GM13977 (cell line): ENCODE data around the gene C19orf25.
"Not testable (repeated sequence)": the region's sequence is repeated elsewhere in the genome, so short reads cannot be mapped to it uniquely, and the experiment has no call there.

ENCODE experiments used
- DNase-seq: peaks from one replicate; pipeline ENCODE4 v3.0.0; 2012; ENCODE audit warnings: low spot score
- in situ Hi-C: fragments of 300-500 bp; cut with MboI; formaldehyde crosslinking; loops from one replicate; pipeline ENCODE4 v1.12.0; 2022; ENCODE audit warnings: low sequenced_read_pairs, low pct_unique_long_range_greater_than_20kb, mixed read lengths, inconsistent platforms; ENCODE audit not compliant: unreplicated experiment
- TF ChIP-seq, protein P1 (sequence below): IDR thresholded peaks from 2 replicates; pipeline ENCODE4 v1.5.1; 2012; ENCODE audit warnings: mild to moderate bottlenecking, control low read depth; ENCODE audit not compliant: insufficient read depth; ENCODE audit errors: extremely low read depth, missing control alignments

Gene C19orf25

DNA sequence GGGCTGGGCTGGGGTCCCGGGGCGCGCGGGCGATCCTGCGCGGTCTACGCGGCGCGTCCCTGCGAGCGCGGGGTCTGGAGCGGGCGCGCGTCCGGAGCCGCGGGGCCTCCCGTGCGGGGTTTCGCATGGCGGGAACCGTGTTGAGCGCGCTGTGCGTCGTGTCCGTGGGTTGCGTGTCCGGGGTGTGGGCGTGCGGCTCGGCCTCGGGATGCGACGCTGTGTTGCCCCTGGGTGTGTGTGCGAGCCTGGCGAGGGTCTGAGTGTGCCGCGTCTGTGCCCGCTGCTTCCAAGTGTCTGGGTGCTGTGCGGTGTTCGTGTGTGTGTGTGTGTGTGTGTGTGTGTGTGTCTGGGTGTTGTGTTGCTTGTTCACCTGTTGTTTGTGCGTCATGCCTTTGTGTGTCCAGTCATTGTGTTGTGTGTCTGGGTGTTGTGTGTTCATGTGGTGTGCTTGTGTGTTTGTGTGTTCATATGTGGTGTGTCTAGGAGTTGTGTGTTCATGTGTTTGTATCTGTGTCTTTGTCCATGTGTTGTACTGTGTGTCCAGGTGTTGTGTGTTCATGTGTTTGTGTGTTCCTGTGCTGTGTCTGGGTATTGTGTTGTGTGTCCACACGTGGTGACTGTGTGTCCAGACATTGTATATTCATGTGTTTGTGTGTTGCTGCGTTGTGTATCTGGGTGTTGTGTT, 45.4 kb upstream of the C19orf25 start:
- TF ChIP-seq, protein P1, sequence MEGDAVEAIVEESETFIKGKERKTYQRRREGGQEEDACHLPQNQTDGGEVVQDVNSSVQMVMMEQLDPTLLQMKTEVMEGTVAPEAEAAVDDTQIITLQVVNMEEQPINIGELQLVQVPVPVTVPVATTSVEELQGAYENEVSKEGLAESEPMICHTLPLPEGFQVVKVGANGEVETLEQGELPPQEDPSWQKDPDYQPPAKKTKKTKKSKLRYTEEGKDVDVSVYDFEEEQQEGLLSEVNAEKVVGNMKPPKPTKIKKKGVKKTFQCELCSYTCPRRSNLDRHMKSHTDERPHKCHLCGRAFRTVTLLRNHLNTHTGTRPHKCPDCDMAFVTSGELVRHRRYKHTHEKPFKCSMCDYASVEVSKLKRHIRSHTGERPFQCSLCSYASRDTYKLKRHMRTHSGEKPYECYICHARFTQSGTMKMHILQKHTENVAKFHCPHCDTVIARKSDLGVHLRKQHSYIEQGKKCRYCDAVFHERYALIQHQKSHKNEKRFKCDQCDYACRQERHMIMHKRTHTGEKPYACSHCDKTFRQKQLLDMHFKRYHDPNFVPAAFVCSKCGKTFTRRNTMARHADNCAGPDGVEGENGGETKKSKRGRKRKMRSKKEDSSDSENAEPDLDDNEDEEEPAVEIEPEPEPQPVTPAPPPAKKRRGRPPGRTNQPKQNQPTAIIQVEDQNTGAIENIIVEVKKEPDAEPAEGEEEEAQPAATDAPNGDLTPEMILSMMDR, result no peak
- DNase-seq, result no peak
- in situ Hi-C loops, result no loop called here

DNA sequence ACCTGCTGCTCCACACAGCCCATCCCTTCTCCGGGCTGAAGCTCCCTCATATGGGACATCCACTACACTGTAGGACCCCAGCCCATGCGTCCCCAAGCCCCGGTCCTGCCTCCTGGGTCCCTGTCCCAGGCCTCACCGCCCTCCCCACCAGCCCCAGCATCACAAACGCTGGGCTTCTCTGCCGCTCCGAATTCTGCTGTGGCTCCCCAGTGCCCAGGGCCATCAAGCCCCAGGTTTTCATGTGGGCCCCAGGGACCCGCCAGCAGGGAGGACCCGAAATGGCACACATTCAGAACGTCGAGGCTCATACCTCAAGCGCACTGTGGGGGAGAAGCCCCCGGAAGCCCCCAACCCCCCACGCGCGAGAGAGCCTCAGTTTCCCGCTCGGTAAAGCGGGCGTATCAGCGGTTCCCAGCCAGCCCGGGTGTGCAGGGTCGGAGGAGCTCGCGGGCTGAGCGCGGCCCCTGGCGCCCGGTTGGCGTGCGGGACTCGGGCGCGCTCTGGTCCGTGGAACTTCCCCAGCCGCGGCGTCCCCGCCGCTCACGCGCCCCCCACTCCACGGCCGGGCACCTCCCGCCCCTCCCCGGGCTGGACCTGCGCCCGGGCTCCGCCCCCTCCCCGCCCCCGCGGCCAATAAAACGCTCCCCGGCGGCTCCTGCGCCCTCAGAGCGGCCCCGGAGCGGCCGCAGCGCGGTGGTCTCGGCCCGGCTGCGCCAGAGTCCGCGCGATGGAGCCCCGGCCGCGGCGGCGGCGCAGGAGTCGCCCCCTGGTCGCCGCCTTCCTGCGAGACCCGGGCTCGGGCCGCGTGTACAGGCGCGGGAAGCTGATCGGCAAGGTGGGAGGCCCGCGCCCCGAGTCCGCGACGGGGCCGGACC, 44.6 kb upstream of the C19orf25 start, which contains the start of gene PLK5:
Gene PLK5 (plus strand): TSS at position 666 of the 875 bp plus-strand sequence. CDS start 2,920 bp downstream, outside the sequence.
- in situ Hi-C loops, result no loop called here
- TF ChIP-seq, protein P1, result no peak
- no peak for DNase-seq

DNA sequence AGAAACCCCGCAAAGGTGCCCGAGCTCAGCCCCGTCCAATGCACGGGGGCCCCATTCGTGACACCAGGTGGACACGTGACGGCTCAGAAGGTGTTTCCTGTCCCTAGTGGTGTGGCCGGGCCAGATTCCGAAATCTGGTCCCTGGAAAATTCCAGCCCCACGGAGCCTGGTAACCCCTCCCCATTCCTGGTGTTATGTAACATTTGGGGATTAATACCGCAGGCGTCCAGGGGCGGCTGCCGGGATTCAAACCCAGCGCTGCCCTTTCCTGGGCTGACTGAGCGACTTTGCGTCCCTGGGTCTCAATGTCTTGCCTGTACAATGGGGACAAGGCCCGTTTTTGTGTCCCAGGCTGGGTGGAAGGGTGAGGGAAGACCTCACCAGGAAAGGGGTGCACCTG, 43.8 kb upstream of the C19orf25 start:
- no peak for DNase-seq
- in situ Hi-C loops, result no loop called here
- TF ChIP-seq, protein P1, result no peak

DNA sequence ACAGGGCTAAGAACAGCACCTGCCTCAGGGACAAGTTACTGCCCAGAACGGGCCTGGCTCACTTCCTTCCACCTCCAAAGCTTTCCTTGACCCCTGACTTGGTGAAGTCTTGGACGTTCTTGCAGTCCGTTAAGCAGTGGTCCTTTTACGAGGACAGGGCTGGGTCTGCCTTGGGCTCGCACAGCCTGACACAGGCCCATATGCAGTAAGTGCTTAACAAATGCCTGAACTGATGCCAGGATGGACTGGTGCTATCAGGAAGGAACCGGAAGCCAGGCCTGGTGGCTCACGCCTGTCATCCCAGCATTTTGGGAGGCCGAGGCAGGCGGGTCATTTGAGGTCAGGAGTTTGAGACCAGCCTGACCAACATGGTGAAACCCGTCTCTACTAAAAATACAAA, 43.0 kb upstream of the C19orf25 start:
- in situ Hi-C loops, result no loop called here
- TF ChIP-seq, protein P1, result no peak

DNA sequence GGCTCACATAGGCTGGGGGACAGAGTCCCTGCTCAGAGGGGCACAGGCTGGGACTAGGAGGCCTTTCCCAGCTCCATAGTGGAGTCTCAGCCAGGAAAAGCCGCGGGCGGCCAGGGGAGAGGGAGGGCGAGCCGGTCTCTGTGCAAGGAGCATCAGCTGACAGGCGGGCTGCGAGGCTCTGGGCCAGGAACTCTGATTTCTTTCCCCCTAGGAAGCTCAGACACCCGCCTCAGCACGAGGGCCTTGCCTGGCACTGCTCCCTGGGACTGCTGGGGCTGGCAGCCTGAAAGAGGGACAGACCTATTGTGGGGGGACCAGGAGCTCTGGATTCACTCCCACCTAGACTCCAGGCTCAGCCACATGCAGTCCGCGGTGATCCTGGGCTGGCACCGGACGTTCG, 42.6 kb upstream of the C19orf25 start:
- no peak for DNase-seq
- TF ChIP-seq, protein P1, result no peak
- in situ Hi-C loops, result no loop called here

More for the DNA sequence above, 43.0 kb upstream of the C19orf25 start:
- DNase-seq, result no peak

DNA sequence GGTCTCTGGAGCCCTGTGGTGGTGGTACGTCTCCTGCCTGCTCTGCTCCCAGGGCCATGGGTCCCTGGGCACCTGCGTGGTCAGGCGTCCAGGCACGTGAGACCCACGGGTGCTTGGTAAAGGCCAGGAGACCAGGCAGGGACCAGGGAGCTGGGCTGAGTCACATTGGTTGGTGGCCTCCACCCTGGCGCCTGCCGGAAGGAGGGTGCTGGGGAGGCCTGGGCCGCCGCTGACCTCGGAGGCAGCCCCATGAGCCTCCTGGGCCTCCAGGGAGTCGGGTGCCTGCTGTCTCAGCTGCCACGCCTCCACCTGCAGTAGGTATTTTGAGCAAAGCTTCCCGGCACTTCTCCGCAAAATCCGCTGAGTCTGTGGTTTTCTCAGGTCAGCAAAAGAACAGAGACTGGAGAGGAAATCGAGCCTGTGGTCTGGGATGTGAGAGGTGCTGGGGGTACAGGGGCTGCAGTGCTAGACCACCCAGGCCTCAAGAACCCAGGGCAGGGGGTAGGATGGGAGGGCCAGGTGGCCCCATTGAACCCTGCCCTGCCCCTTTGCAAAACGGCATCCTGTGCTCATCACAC, 41.3 kb upstream of the C19orf25 start:
- in situ Hi-C loops, result no loop called here
- TF ChIP-seq, protein P1, result no peak
- no peak for DNase-seq

DNA sequence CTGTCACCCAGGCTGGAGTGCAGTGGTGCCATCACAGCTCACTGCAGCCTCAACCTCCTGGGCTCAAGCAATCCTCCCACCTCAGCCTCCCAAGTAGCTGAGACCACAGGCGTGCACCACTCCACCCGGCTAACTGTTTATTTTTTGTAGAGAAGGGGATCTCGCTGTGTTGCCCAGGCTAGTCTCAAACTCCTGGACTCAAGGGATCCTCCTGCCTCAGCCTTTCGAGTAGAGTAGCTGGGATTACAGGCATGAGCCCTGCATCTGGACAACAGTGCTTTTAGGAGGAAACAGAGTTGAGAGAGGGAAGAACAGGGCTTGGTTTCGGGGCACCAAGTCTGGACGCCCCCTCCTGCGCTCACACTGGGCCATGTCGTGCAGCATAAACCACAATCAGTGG, 40.8 kb upstream of the C19orf25 start:
- DNase-seq, in situ Hi-C loops: not testable (repeated sequence)
